MCF 10A (cell line): Measurements from ENCODE around the gene PROM1. TPM values are rescaled to one million over a fixed set of nuclear protein-coding genes. Genes with fewer than 3 reads are reported as not detected.

Experiments used
- BruUV-seq: library from RNA; stranded (reverse); fragments of 400-500 nt; replicated peaks from 2 replicates; lab custom pipeline; 2021; lab: Mats Ljungman, UMichigan
- CTCF ChIA-PET: fragments of 300-600 bp; sonication (Branson Sonifier 250); formaldehyde crosslinking; extraction: SDS; loops from one replicate; lab custom pipeline; 2021; ENCODE audit warnings: antibody characterized with exemption, inconsistent platforms; lab: Yijun Ruan, JAX
- POLR2A ChIA-PET: fragments of 300-600, 350-650 bp; sonication (Branson Sonifier 250); formaldehyde crosslinking; extraction: SDS; loops from one replicate; lab custom pipeline; 2020; ENCODE audit warnings: antibody characterized with exemption, inconsistent platforms; lab: Yijun Ruan, JAX
- DNase-seq: peaks from one replicate; pipeline ENCODE4 v3.0.0-alpha.2; 2018; ENCODE audit not compliant: unreplicated experiment
- H3K27ac Mint-ChIP-seq: one replicate; pipeline ENCODE4 v1.8.0; 2022; ENCODE audit warnings: mild to moderate bottlenecking, low read depth, mixed read lengths; ENCODE audit not compliant: unreplicated experiment
- H3K27me3 Mint-ChIP-seq: one replicate; pipeline ENCODE4 v1.8.0; 2022; ENCODE audit warnings: mixed read lengths; ENCODE audit not compliant: insufficient read depth, unreplicated experiment
- H3K36me3 Mint-ChIP-seq: one replicate; pipeline ENCODE4 v1.8.0; 2022; ENCODE audit warnings: mild to moderate bottlenecking, moderate library complexity, mixed read lengths; ENCODE audit not compliant: insufficient read depth, unreplicated experiment
- H3K4me1 Mint-ChIP-seq: one replicate; pipeline ENCODE4 v1.8.0; 2022; ENCODE audit warnings: mixed read lengths; ENCODE audit not compliant: insufficient read depth, unreplicated experiment
- H3K4me3 Mint-ChIP-seq: one replicate; pipeline ENCODE4 v1.8.0; 2022; ENCODE audit warnings: mild to moderate bottlenecking, moderate library complexity, mixed read lengths; ENCODE audit not compliant: unreplicated experiment
- H3K9me3 Mint-ChIP-seq: one replicate; pipeline ENCODE4 v1.8.0; 2022; ENCODE audit warnings: mixed read lengths; ENCODE audit not compliant: unreplicated experiment
- intact Hi-C: fragments of 100-400 bp; cut with micrococcal nuclease; formaldehyde crosslinking; loops from 2 replicates; pipeline ENCODE4 v1.14.1; 2022
- total RNA-seq: library from RNA; stranded (reverse); gene quantifications from 2 replicates; pipeline ENCODE4 v1.2.3, GENCODE V29; 2022
- TF ChIP-seq, protein P1 (sequence below): fragments of 200-600 bp; IDR thresholded peaks from one replicate; pipeline ENCODE4 v1.8.0; 2022; ENCODE audit warnings: antibody characterized with exemption, mild to moderate bottlenecking; ENCODE audit not compliant: unreplicated experiment

The PROM1 gene
- total RNA-seq, 1 experiment from 2014 or later: not detected

- TF ChIP-seq, protein P1, sequence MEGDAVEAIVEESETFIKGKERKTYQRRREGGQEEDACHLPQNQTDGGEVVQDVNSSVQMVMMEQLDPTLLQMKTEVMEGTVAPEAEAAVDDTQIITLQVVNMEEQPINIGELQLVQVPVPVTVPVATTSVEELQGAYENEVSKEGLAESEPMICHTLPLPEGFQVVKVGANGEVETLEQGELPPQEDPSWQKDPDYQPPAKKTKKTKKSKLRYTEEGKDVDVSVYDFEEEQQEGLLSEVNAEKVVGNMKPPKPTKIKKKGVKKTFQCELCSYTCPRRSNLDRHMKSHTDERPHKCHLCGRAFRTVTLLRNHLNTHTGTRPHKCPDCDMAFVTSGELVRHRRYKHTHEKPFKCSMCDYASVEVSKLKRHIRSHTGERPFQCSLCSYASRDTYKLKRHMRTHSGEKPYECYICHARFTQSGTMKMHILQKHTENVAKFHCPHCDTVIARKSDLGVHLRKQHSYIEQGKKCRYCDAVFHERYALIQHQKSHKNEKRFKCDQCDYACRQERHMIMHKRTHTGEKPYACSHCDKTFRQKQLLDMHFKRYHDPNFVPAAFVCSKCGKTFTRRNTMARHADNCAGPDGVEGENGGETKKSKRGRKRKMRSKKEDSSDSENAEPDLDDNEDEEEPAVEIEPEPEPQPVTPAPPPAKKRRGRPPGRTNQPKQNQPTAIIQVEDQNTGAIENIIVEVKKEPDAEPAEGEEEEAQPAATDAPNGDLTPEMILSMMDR: no peak
- POLR2A ChIA-PET: no interaction called here
- intact Hi-C loops: no loop called here
- no peaks in the 10 kb centered on the region for H3K4me1 Mint-ChIP-seq
- H3K27me3 Mint-ChIP-seq: peaks cover 37% of the 10 kb centered on the region
- BruUV-seq: no TSS peak
- H3K9me3 Mint-ChIP-seq: no peaks in the 10 kb centered on the region
- DNase-seq: no peak
- H3K27ac Mint-ChIP-seq: no peak overlapping the region
- CTCF ChIA-PET: interaction anchor here (0.8 kb wide), 1 partner anchor 148 kb away, joined by 5 read pairs; no protein-coding TSS in a partner anchor
- no peak overlapping the region for H3K4me3 Mint-ChIP-seq
- no peaks in the 10 kb centered on the region for H3K36me3 Mint-ChIP-seq
These were observed 36.2 kb upstream of the PROM1 start for GRCh38 chr4:16119981-16120380.

DNA sequence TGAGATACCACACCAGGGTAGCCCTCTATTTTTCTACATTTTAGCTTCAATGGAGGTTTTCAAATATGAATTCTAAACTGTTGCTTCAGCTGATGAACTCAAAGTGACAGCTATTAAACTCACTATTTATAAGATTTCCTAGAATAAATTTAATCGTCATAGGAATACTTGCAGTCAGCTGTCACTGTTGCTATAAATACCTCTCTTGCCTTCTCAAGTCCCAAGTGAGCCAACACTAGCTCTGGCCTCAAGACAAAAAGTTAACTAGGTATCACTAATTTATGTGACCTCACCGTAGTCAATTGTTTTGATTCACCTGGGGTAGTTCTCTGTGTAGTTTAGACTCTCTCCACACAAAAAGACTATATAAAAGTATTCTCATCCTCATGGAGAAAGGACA is 34.3 kb upstream of the PROM1 start:
- CTCF ChIA-PET: no interaction called here
- Mint-ChIP-seq H3K36me3 (no peaks in the 10 kb centered on the region), H3K27ac (no peak overlapping the region), H3K27me3 (peaks cover 50% of the 10 kb centered on the region), H3K4me1 (no peaks in the 10 kb centered on the region), H3K9me3 (no peaks in the 10 kb centered on the region), H3K4me3 (no peak overlapping the region)
- intact Hi-C loops: no loop called here
- POLR2A ChIA-PET: no interaction called here
- DNase-seq: no peak
- BruUV-seq: no TSS peak
- TF ChIP-seq, protein P1: no peak

DNA sequence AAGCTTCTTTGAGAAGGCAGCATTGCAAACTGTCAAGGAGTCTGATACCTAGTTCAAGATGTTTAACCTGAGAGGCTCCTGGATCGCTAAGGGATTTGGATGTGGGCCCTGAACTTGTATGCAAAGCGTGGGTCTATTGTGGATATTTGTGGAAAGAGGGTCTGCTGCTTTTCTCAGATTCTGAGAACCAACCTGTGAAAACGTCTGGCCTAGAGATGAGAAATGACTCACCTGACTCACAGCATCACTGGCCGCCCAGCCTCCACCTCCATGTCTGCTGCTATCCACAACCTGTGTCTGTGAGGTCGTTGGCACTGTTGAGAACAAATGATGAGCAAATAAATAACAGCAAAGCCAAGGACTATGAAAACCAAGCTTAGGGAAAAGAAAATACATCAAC is 33.3 kb upstream of the PROM1 start:
- intact Hi-C loops: no loop called here
- Mint-ChIP-seq H3K4me3 (no peak overlapping the region), H3K4me1 (no peaks in the 10 kb centered on the region), H3K36me3 (no peaks in the 10 kb centered on the region), H3K27ac (no peak overlapping the region), H3K27me3 (peaks cover 52% of the 10 kb centered on the region), H3K9me3 (no peaks in the 10 kb centered on the region)
- CTCF ChIA-PET: no interaction called here
- TF ChIP-seq, protein P1: no peak
- POLR2A ChIA-PET: no interaction called here
- DNase-seq: no peak
- no TSS peak for BruUV-seq

DNA sequence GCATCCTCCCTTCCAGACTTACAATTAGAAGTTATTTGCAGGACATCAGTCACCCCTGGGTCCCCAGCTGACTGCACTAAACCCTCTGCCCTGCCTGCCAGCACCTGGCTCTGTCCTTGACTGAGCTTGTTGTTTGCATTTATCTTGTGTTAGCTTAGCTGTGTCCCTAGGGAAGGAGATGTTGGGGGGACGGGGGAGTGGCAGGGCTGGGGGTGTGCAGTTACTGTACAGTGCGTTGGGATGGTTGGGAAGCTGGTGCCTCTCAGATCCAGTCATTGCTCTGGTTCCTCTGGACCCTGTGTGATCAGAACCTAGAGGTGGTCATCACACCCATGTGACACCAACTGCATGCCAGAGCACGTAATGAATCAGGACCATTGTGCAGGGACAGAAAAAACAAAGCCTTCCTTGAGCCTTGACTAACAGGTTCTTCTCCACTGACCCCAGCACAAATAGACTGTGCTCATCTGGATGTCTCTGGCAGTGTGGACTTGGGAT is 32.7 kb upstream of the PROM1 start:
- TF ChIP-seq, protein P1: no peak
- ChIA-PET POLR2A (no interaction called here), CTCF (no interaction called here)
- H3K9me3 Mint-ChIP-seq: no peaks in the 10 kb centered on the region
- H3K27ac Mint-ChIP-seq: no peak overlapping the region
- peaks cover 52% of the 10 kb centered on the region for H3K27me3 Mint-ChIP-seq
- no peak for DNase-seq
- no peaks in the 10 kb centered on the region for H3K4me1 Mint-ChIP-seq
- no peaks in the 10 kb centered on the region for H3K36me3 Mint-ChIP-seq
- intact Hi-C loops: no loop called here
- no TSS peak for BruUV-seq
- no peak overlapping the region for H3K4me3 Mint-ChIP-seq
